ELR (cell line): ENCODE data around the gene ASTN2.

Experiments used
- DNase-seq: peaks from one replicate; pipeline ENCODE4 v3.0.0-alpha.2; 2015; ENCODE audit warnings: low read depth

Gene ASTN2

DNA sequence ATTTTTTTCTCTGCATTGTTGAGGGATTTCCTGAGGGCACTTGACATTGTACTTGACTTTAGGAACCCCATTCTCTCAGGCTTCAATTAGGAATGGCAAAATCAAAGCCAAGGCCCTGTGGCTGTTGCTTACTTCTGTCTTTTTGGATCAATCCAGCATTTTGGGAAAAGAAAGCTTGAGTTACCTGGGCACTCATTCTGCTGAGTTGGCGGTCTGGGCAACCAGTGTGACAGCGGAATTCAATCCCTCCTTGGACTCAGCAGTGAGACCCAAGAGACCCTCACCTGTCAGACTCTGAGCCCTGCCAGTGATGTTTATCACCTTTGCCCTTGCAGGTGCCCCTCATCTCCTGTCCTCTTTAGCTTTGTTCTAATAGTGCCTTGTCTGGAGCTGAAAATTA is 1036.0 kb downstream of the ASTN2 start:
- no peak for DNase-seq

- DNase-seq, result peak; percentile 87
Measured at GRCh38 chr9:116377179-116377798, 1037.6 kb downstream of the ASTN2 start.
